Fibroblast of lung (primary cell): ENCODE results near the gene OR10H5.

Experiments used
- EZH2 ChIP-seq: IDR thresholded peaks from 2 replicates; pipeline ENCODE4 v1.5.1; 2012; ENCODE audit warnings: low read length, control low read depth, mild to moderate bottlenecking; ENCODE audit errors: missing control alignments
- TF ChIP-seq, protein P1 (sequence below), 2 donors: IDR thresholded peaks in 1 of 2; conservative IDR thresholded peaks in 1 of 2; 1 replicate in 1 of 2; 2 replicates in 1 of 2; pipeline ENCODE4 v1.5.1; 2011 to 2012; ENCODE audit warnings: low read length in 2 of 2, control low read depth in 1 of 2, inconsistent platforms in 1 of 2, low read depth in 1 of 2, mild to moderate bottlenecking in 1 of 2

GRCh38 chr19:15776264-15776663, 11.2 kb upstream of the OR10H5 start:
- TF ChIP-seq EZH2 = no peak
- TF ChIP-seq, protein P1, sequence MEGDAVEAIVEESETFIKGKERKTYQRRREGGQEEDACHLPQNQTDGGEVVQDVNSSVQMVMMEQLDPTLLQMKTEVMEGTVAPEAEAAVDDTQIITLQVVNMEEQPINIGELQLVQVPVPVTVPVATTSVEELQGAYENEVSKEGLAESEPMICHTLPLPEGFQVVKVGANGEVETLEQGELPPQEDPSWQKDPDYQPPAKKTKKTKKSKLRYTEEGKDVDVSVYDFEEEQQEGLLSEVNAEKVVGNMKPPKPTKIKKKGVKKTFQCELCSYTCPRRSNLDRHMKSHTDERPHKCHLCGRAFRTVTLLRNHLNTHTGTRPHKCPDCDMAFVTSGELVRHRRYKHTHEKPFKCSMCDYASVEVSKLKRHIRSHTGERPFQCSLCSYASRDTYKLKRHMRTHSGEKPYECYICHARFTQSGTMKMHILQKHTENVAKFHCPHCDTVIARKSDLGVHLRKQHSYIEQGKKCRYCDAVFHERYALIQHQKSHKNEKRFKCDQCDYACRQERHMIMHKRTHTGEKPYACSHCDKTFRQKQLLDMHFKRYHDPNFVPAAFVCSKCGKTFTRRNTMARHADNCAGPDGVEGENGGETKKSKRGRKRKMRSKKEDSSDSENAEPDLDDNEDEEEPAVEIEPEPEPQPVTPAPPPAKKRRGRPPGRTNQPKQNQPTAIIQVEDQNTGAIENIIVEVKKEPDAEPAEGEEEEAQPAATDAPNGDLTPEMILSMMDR (conservative IDR thresholded peaks at IDR 0.05 in 1 of 2, IDR thresholded peaks at IDR 0.05 in 1 of 2; ENCODE audit: low read depth in 1 of 2, low read length in 2 of 2) = no peak
